ENCODE measurements around the gene JMJD4. TPM values are rescaled to one million over a fixed set of nuclear protein-coding genes. Genes with fewer than 3 reads are reported as not detected.

JMJD4 gene
- total RNA-seq, 3 donors from 2014 or later = 11.7 to 27.2 (median 21.0) TPM

- intact Hi-C loops (cut with DNase I; ENCODE audit: low total_unique reads) = loop anchor here (5.0 kb wide), 1 partner anchor 173 kb away; the partner anchor contains the start of gene ZNF678
- no peak for DNase-seq (ENCODE audit: low spot score in 2 of 2)
- H3K4me3 ChIP-seq = peak overlapping the region; percentile 76 to 87 (median 76)
- no peaks in the 10 kb centered on the region for H3K9me3 ChIP-seq
- peaks cover 0 to 16% of the 10 kb centered on the region in 2 donors for H3K4me1 ChIP-seq
- H3K27me3 ChIP-seq = no peaks in the 10 kb centered on the region
- no peak for TF ChIP-seq POLR2AphosphoS5 (IDR thresholded peaks at IDR 0.05)
- no peak for TF ChIP-seq POLR2A (IDR thresholded peaks at IDR 0.05)
- TF ChIP-seq, protein P1, sequence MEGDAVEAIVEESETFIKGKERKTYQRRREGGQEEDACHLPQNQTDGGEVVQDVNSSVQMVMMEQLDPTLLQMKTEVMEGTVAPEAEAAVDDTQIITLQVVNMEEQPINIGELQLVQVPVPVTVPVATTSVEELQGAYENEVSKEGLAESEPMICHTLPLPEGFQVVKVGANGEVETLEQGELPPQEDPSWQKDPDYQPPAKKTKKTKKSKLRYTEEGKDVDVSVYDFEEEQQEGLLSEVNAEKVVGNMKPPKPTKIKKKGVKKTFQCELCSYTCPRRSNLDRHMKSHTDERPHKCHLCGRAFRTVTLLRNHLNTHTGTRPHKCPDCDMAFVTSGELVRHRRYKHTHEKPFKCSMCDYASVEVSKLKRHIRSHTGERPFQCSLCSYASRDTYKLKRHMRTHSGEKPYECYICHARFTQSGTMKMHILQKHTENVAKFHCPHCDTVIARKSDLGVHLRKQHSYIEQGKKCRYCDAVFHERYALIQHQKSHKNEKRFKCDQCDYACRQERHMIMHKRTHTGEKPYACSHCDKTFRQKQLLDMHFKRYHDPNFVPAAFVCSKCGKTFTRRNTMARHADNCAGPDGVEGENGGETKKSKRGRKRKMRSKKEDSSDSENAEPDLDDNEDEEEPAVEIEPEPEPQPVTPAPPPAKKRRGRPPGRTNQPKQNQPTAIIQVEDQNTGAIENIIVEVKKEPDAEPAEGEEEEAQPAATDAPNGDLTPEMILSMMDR (IDR thresholded peaks at IDR 0.05) = no peak
- no peaks in the 10 kb centered on the region for H3K36me3 ChIP-seq
- H3K27ac ChIP-seq = peak overlapping the region; percentile 80 to 91
Observed at GRCh38 chr1:227735539-227736285, 610 bp upstream of the JMJD4 start.

GRCh38 chr1:227734546-227734855, 601 bp downstream of the JMJD4 start:
- H3K9me3 ChIP-seq = no peaks in the 10 kb centered on the region
- no peak for DNase-seq (ENCODE audit: low spot score in 2 of 2)
- intact Hi-C loops (cut with DNase I; ENCODE audit: low total_unique reads) = no loop called here
- H3K4me1 ChIP-seq = peaks cover 0 to 23% of the 10 kb centered on the region in 2 donors
- peak overlapping the region; percentile 76 to 87 (median 76) for H3K4me3 ChIP-seq
- no peaks in the 10 kb centered on the region for H3K36me3 ChIP-seq
- H3K27me3 ChIP-seq = no peaks in the 10 kb centered on the region
- H3K27ac ChIP-seq = peak overlapping the region; percentile 80 to 91
- TF ChIP-seq POLR2AphosphoS5 (IDR thresholded peaks at IDR 0.05) (no peak), POLR2A (IDR thresholded peaks at IDR 0.05) (no peak)
- TF ChIP-seq, protein P1 (IDR thresholded peaks at IDR 0.05) = no peak

GRCh38 chr1:227733751-227734545, 1.2 kb downstream of the JMJD4 start:
- TF ChIP-seq POLR2A (IDR thresholded peaks at IDR 0.05) (no peak), POLR2AphosphoS5 (IDR thresholded peaks at IDR 0.05) (peak in 1 of 3 donors; percentile 57)

GRCh38 chr1:227733309-227733705, 1.8 kb downstream of the JMJD4 start:
- no peaks in the 10 kb centered on the region for H3K27me3 ChIP-seq
- TF ChIP-seq, protein P1 (IDR thresholded peaks at IDR 0.05) = no peak
- TF ChIP-seq POLR2A (IDR thresholded peaks at IDR 0.05) = no peak
- no peak for TF ChIP-seq POLR2AphosphoS5 (IDR thresholded peaks at IDR 0.05)
- peak in 1 of 2 donors; percentile 39 for DNase-seq (ENCODE audit: low spot score in 2 of 2)
- intact Hi-C loops (cut with DNase I; ENCODE audit: low total_unique reads) = no loop called here
- peak overlapping the region in 2 of 3 donors; percentile 54 to 76 for H3K4me3 ChIP-seq
- H3K4me1 ChIP-seq = peaks cover 0 to 23% of the 10 kb centered on the region in 2 donors
- peak overlapping the region; percentile 70 to 71 for H3K27ac ChIP-seq
- no peaks in the 10 kb centered on the region for H3K9me3 ChIP-seq
- no peaks in the 10 kb centered on the region for H3K36me3 ChIP-seq

More at GRCh38 chr1:227733751-227734545, 1.2 kb downstream of the JMJD4 start:
- Histone ChIP-seq H3K27me3 (no peaks in the 10 kb centered on the region), H3K4me1 (peaks cover 0 to 23% of the 10 kb centered on the region in 2 donors), H3K27ac (peak overlapping the region; percentile 80 to 91), H3K9me3 (no peaks in the 10 kb centered on the region), H3K4me3 (peak overlapping the region; percentile 76 to 87 (median 76)), H3K36me3 (no peaks in the 10 kb centered on the region)
- intact Hi-C loops (cut with DNase I; ENCODE audit: low total_unique reads) = no loop called here
- DNase-seq (ENCODE audit: low spot score in 2 of 2) = peak; percentile 53 to 69

DNA sequence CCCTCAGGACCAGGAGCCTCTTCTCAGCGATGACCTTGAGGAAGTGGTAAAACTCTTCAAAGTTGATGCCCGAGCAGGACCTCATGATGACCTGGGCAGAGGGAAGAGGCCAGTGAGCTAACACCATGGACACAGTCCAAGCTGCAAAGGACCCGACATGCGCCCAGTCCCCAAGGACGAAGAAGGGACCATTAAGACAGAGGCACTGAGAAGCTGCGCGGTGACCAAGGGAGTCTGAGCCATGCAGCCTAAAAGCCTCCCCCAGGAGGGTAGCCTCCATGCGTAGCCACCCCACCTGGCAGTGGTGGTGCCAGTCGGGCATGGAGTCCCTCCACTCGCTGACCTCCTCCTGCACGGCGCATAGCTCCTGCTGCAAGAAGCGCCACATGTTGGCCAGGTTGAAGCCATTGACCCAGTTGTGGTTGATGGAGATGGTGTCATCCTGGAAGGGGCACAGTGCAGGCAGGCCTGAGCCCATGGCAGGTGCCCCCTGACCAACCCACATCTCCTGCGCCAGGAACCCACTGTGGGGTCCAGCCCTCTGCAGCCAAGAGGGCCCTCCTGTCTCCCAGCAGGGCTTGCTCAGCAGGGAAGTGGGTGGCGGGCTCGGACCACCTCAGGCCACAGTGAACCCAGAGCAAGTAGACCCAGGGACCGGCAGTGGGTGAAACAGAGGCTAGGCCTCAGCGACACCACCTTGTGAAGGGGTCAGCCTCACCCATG, 2.4 kb downstream of the JMJD4 start:
- Histone ChIP-seq H3K4me3 (no peak overlapping the region), H3K4me1 (peaks cover 0 to 24% of the 10 kb centered on the region in 2 donors), H3K36me3 (no peaks in the 10 kb centered on the region), H3K27ac (peak overlapping the region; percentile 70 to 71), H3K9me3 (no peaks in the 10 kb centered on the region), H3K27me3 (no peaks in the 10 kb centered on the region)
- peak in 1 of 2 donors; percentile 43 for DNase-seq (ENCODE audit: low spot score in 2 of 2)
- TF ChIP-seq POLR2AphosphoS5 (IDR thresholded peaks at IDR 0.05) (no peak), POLR2A (IDR thresholded peaks at IDR 0.05) (no peak)
- TF ChIP-seq, protein P1 (IDR thresholded peaks at IDR 0.05) = no peak
- intact Hi-C loops (cut with DNase I; ENCODE audit: low total_unique reads) = no loop called here
